ENCODE data around the gene USH2A. TPM values are rescaled to one million over a fixed set of nuclear protein-coding genes. Genes with fewer than 3 reads are reported as not detected.
"Not testable (repeated sequence)": the region's sequence is repeated elsewhere in the genome, so short reads cannot be mapped to it uniquely, and the experiment has no call there.

Gene USH2A
- total and polyA plus RNA-seq, 2 donors = 0.16 TPM; not detected in 1

GRCh38 chr1:216047811-216048572 is 375.3 kb downstream of the USH2A start:
- Histone ChIP-seq H3K36me3 (ENCODE audit: insufficient read depth) (peaks cover 1% of the 10 kb centered on the region), H3K4me3 (ENCODE audit: low read depth, low read length) (no peak overlapping the region), H3K27ac (ENCODE audit: low read depth) (no peak overlapping the region), H3K4me1 (ENCODE audit: insufficient read depth) (no peaks in the 10 kb centered on the region)
- 83% methylated on average over 3 of the region's 3 CpGs for WGBS
- DNase-seq (ENCODE audit: extremely low spot score) = no peak

- Histone ChIP-seq H3K4me3 (ENCODE audit: low read depth, low read length) (no peak overlapping the region), H3K27ac (ENCODE audit: low read depth) (no peak overlapping the region), H3K36me3 (ENCODE audit: insufficient read depth) (peaks cover 1% of the 10 kb centered on the region), H3K4me1 (ENCODE audit: insufficient read depth) (no peaks in the 10 kb centered on the region)
- no peak for DNase-seq (ENCODE audit: extremely low spot score)
- WGBS = 70% methylated on average over 4 of the region's 4 CpGs
Measured at GRCh38 chr1:216046336-216046735, 376.9 kb downstream of the USH2A start.

GRCh38 chr1:216045400-216045799 is 377.8 kb downstream of the USH2A start:
- Histone ChIP-seq H3K36me3 (ENCODE audit: insufficient read depth) (no peaks in the 10 kb centered on the region), H3K4me1 (ENCODE audit: insufficient read depth) (no peaks in the 10 kb centered on the region), H3K27ac (ENCODE audit: low read depth) (no peak overlapping the region), H3K4me3 (ENCODE audit: low read depth, low read length) (no peak overlapping the region)
- no peak for DNase-seq (ENCODE audit: extremely low spot score)
- WGBS = 85% methylated on average over 1 of the region's 1 CpG

GRCh38 chr1:216044538-216044937 is 378.7 kb downstream of the USH2A start:
- Histone ChIP-seq H3K4me1 (ENCODE audit: insufficient read depth) (no peaks in the 10 kb centered on the region), H3K4me3 (ENCODE audit: low read depth, low read length) (no peak overlapping the region), H3K36me3 (ENCODE audit: insufficient read depth) (no peaks in the 10 kb centered on the region), H3K27ac (ENCODE audit: low read depth) (no peak overlapping the region)
- DNase-seq (ENCODE audit: extremely low spot score) = no peak
- 78% methylated on average over 2 of the region's 2 CpGs for WGBS

GRCh38 chr1:216034506-216034905 is 388.7 kb downstream of the USH2A start:
- WGBS = 64% methylated on average over 3 of the region's 3 CpGs
- H3K4me1 ChIP-seq (ENCODE audit: insufficient read depth) = no peaks in the 10 kb centered on the region
- H3K27ac ChIP-seq (ENCODE audit: low read depth) = no peak overlapping the region
- H3K36me3 ChIP-seq (ENCODE audit: insufficient read depth) = no peaks in the 10 kb centered on the region
- no peak for DNase-seq (ENCODE audit: extremely low spot score)
- no peak overlapping the region for H3K4me3 ChIP-seq (ENCODE audit: low read depth, low read length)

- H3K4me3 ChIP-seq (ENCODE audit: low read depth, low read length) = no peak overlapping the region
- H3K27ac ChIP-seq (ENCODE audit: low read depth) = no peak overlapping the region
- no peaks in the 10 kb centered on the region for H3K4me1 ChIP-seq (ENCODE audit: insufficient read depth)
- H3K36me3 ChIP-seq (ENCODE audit: insufficient read depth) = no peaks in the 10 kb centered on the region
- no peak for DNase-seq (ENCODE audit: extremely low spot score)
Measured at GRCh38 chr1:216032961-216033614, 390.2 kb downstream of the USH2A start.

- H3K4me3 ChIP-seq (ENCODE audit: low read depth, low read length) = no peak overlapping the region
- WGBS = 91% methylated on average over 1 of the region's 1 CpG
- DNase-seq (ENCODE audit: extremely low spot score) = no peak
- H3K36me3 ChIP-seq (ENCODE audit: insufficient read depth) = no peaks in the 10 kb centered on the region
- H3K27ac ChIP-seq (ENCODE audit: low read depth) = no peak overlapping the region
- no peaks in the 10 kb centered on the region for H3K4me1 ChIP-seq (ENCODE audit: insufficient read depth)
Measured at GRCh38 chr1:216032284-216032683, 391.0 kb downstream of the USH2A start.

- DNase-seq (ENCODE audit: extremely low spot score) = no peak
- WGBS = 94% methylated on average over 1 of the region's 1 CpG
- H3K27ac ChIP-seq (ENCODE audit: low read depth) = no peak overlapping the region
- no peaks in the 10 kb centered on the region for H3K36me3 ChIP-seq (ENCODE audit: insufficient read depth)
- no peak overlapping the region for H3K4me3 ChIP-seq (ENCODE audit: low read depth, low read length)
- H3K4me1 ChIP-seq (ENCODE audit: insufficient read depth) = no peaks in the 10 kb centered on the region
Measured at GRCh38 chr1:216028631-216029030, 394.6 kb downstream of the USH2A start.

GRCh38 chr1:216024546-216024945 is 398.7 kb downstream of the USH2A start:
- H3K36me3 ChIP-seq (ENCODE audit: insufficient read depth) = no peaks in the 10 kb centered on the region
- no peak for DNase-seq (ENCODE audit: extremely low spot score)
- no peaks in the 10 kb centered on the region for H3K4me1 ChIP-seq (ENCODE audit: insufficient read depth)
- WGBS = 90% methylated on average over 2 of the region's 2 CpGs
- H3K4me3 ChIP-seq (ENCODE audit: low read depth, low read length) = no peak overlapping the region
- no peak overlapping the region for H3K27ac ChIP-seq (ENCODE audit: low read depth)

GRCh38 chr1:216020743-216021345 is 402.4 kb downstream of the USH2A start:
- DNase-seq (ENCODE audit: extremely low spot score) = no peak
- no peak overlapping the region for H3K4me3 ChIP-seq (ENCODE audit: low read depth, low read length)
- WGBS = 88% methylated on average over 3 of the region's 3 CpGs
- no peak overlapping the region for H3K27ac ChIP-seq (ENCODE audit: low read depth)
- no peaks in the 10 kb centered on the region for H3K4me1 ChIP-seq (ENCODE audit: insufficient read depth)
- H3K36me3 ChIP-seq (ENCODE audit: insufficient read depth) = no peaks in the 10 kb centered on the region

GRCh38 chr1:216015116-216015515 is 408.1 kb downstream of the USH2A start:
- Histone ChIP-seq H3K36me3 (ENCODE audit: insufficient read depth) (no peaks in the 10 kb centered on the region), H3K4me1 (ENCODE audit: insufficient read depth) (no peaks in the 10 kb centered on the region), H3K4me3 (ENCODE audit: low read depth, low read length) (no peak overlapping the region), H3K27ac (ENCODE audit: low read depth) (no peak overlapping the region)
- DNase-seq (ENCODE audit: extremely low spot score) = no peak
- WGBS = 92% methylated on average over 3 of the region's 3 CpGs

- 41% methylated on average over 2 of the region's 2 CpGs for WGBS
- H3K36me3 ChIP-seq (ENCODE audit: insufficient read depth) = no peaks in the 10 kb centered on the region
- H3K4me3 ChIP-seq (ENCODE audit: low read depth, low read length) = no peak overlapping the region
- DNase-seq (ENCODE audit: extremely low spot score) = no peak
- no peaks in the 10 kb centered on the region for H3K4me1 ChIP-seq (ENCODE audit: insufficient read depth)
- no peak overlapping the region for H3K27ac ChIP-seq (ENCODE audit: low read depth)
Measured at GRCh38 chr1:216014086-216014485, 409.2 kb downstream of the USH2A start.

- not testable (repeated sequence) for H3K4me3 ChIP-seq (ENCODE audit: low read depth, low read length); H3K4me1 ChIP-seq (ENCODE audit: insufficient read depth); H3K27ac ChIP-seq (ENCODE audit: low read depth); H3K36me3 ChIP-seq (ENCODE audit: insufficient read depth); DNase-seq (ENCODE audit: extremely low spot score)
- 83% methylated on average over 10 of the region's 10 CpGs for WGBS
Measured at GRCh38 chr1:216009456-216009855, 413.8 kb downstream of the USH2A start.

GRCh38 chr1:216005916-216006315 is 417.3 kb downstream of the USH2A start:
- no peak for DNase-seq (ENCODE audit: extremely low spot score)
- no peak overlapping the region for H3K4me3 ChIP-seq (ENCODE audit: low read depth, low read length)
- no peak overlapping the region for H3K27ac ChIP-seq (ENCODE audit: low read depth)
- 74% methylated on average over 2 of the region's 2 CpGs for WGBS
- H3K4me1 ChIP-seq (ENCODE audit: insufficient read depth) = no peaks in the 10 kb centered on the region
- H3K36me3 ChIP-seq (ENCODE audit: insufficient read depth) = no peaks in the 10 kb centered on the region

Measured in urinary bladder (tissue), 4 donors.